NCI-H1436 treated with DMSO at 0.1 percent for 48 hours (cell line): ENCODE data around the gene TMPRSS12.
"Not testable (repeated sequence)": the region's sequence is repeated elsewhere in the genome, so short reads cannot be mapped to it uniquely, and the experiment has no call there.

Experiments used
- DNase-seq: peaks from one replicate; lab custom pipeline; 2025; lab: John Stamatoyannopoulos, UW

TMPRSS12 gene

GRCh38 chr12:50926932-50927331 lies 84.2 kb downstream of the TMPRSS12 start:
- DNase-seq: not testable (repeated sequence)

GRCh38 chr12:50927356-50927755 lies 84.6 kb downstream of the TMPRSS12 start:
- DNase-seq: no peak

- DNase-seq: no peak
Measured at GRCh38 chr12:50927766-50928224, 85.1 kb downstream of the TMPRSS12 start.

- no peak for DNase-seq
Measured at GRCh38 chr12:50928392-50928791, 85.7 kb downstream of the TMPRSS12 start.

GRCh38 chr12:50929831-50930230 lies 87.1 kb downstream of the TMPRSS12 start:
- no peak for DNase-seq

GRCh38 chr12:50930477-50930876 lies 87.8 kb downstream of the TMPRSS12 start:
- DNase-seq: not testable (repeated sequence)

GRCh38 chr12:50932787-50933280 lies 90.1 kb downstream of the TMPRSS12 start:
- no peak for DNase-seq

GRCh38 chr12:50933459-50934124 lies 90.9 kb downstream of the TMPRSS12 start:
- DNase-seq: no peak

GRCh38 chr12:50934371-50934851 lies 91.7 kb downstream of the TMPRSS12 start:
- DNase-seq: no peak

GRCh38 chr12:50934981-50935807 lies 92.5 kb downstream of the TMPRSS12 start:
- DNase-seq: no peak

GRCh38 chr12:50936821-50937530 lies 94.2 kb downstream of the TMPRSS12 start:
- DNase-seq: no peak
